ENCODE results near the gene MTFP1.

MTFP1 gene

DNA sequence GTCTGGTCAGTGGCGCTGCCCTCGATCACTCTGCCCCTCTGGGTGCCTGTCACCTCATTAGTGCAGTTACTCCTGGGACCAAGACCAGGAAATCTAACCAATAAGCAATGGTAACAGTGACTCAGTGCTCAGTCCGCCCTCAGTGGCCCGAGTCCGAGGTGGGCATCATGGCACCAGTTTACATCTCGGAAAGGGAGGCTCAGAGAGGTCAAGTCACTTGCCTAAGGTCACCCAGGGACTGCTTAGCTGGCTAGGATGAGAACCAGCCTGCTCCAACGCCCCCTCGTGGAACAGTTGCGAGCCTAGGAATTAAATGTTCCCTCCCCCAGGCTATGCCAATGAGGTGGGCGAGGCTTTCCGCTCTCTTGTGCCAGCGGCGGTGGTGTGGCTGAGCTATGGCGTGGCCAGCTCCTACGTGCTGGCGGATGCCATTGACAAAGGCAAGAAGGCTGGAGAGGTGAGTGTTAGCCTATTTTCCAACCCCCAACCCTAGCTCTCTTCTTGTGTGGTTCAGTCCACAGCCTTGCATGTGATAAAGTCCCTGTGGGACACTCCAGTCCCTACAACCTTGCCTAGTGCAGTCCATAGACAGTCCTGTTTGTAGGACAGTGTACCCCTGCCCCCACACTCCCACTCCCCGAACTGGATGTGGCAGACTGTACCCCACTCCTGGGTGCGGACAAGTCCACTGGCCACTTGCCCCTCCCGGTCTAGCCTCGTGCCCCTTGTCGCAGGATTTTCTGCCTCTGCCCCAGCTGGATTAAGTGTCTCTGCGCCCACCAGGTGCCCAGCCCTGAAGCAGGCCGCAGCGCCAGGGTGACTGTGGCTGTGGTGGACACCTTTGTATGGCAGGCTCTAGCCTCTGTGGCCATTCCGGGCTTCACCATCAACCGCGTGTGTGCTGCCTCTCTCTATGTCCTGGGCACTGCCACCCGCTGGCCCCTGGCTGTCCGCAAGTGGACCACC, 1.1 kb downstream of the MTFP1 start:
- Histone ChIP-seq H3K9me3 (ENCODE audit: control insufficient read depth, insufficient read depth, low read length) (no peaks in the 10 kb centered on the region), H3K36me3 (ENCODE audit: insufficient read depth, low read length) (no peaks in the 10 kb centered on the region), H3K9ac (ENCODE audit: low read depth, low read length) (peak overlapping the region; percentile 57; the same call in 1 of the 2 replicates), H3K4me1 (ENCODE audit: insufficient read depth, low read length) (peaks cover 11% of the 10 kb centered on the region)

DNA sequence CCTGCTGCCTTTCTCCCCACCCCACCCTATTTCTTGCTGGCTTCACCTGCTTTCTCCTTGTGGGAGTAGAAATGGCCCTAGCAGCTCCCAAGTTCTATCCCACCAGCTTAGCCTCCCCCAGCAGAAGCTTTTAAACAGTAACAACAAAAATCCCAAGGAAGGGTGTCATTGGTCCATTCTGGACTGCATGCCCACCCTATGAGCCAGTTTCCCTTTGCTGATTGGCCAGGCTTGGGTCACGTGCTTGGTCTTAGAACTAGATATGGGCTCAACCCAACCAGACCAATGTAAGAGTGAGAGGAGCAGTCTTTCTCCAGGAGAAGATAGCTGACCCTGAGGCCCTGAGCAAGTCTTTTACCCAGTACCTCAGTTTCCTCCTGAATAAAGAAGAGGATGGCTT, 2.3 kb downstream of the MTFP1 start:
- H3K4me1 ChIP-seq (ENCODE audit: insufficient read depth, low read length), result no peaks in the 10 kb centered on the region; the same call in 1 of the 2 replicates
- H3K9ac ChIP-seq (ENCODE audit: low read depth, low read length), result no peak overlapping the region
- no peaks in the 10 kb centered on the region for H3K36me3 ChIP-seq (ENCODE audit: insufficient read depth, low read length)
- no peaks in the 10 kb centered on the region for H3K9me3 ChIP-seq (ENCODE audit: control insufficient read depth, insufficient read depth, low read length)

DNA sequence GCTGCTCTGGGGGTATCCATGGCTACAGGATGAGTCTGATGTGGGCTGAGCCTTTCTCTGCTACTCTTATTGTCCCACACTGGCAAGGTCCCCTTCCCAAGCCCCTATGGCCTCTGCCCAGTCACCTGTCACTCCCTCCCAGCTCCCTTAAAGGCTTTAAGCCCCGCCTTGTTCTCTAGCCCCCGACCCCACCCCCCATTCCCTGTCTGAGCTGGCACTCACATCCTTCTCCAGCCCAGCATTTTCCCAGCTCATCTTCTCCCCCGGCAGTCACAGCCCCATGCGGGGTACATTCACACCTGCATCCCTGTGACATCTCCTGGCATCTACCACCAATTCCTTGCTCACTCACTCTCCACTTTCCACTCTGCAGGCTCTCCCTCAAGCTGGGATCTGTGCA, 4.3 kb downstream of the MTFP1 start:
- Histone ChIP-seq H3K9ac (ENCODE audit: low read depth, low read length) (no peak overlapping the region), H3K9me3 (ENCODE audit: control insufficient read depth, insufficient read depth, low read length) (no peaks in the 10 kb centered on the region), H3K36me3 (ENCODE audit: insufficient read depth, low read length) (no peaks in the 10 kb centered on the region), H3K4me1 (ENCODE audit: insufficient read depth, low read length) (no peaks in the 10 kb centered on the region; the same call in 1 of the 2 replicates)

DNA sequence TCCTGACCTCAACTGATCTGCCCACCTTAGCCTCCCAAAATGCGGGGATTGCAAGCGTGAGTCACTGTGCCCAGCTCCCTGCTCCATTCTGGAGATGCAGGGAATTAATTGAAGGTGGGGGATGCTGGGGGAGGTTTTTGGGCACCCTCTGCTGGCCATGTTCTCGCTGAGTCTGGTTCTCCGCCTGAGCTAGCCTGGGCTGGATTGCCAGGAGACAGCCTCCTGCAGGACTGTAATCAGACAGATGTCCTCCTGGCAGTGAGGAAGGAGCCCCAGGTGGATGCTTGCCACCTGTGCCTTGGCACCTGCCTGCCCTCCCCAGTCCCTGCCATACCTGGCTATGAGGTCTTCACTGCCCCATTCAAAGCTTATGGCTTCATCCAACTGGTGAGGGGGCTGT, 5.4 kb downstream of the MTFP1 start:
- Histone ChIP-seq H3K36me3 (ENCODE audit: insufficient read depth, low read length) (no peaks in the 10 kb centered on the region), H3K4me1 (ENCODE audit: insufficient read depth, low read length) (peaks cover 1% of the 10 kb centered on the region; the same call in 1 of the 2 replicates), H3K9ac (ENCODE audit: low read depth, low read length) (no peak overlapping the region), H3K9me3 (ENCODE audit: control insufficient read depth, insufficient read depth, low read length) (no peaks in the 10 kb centered on the region)

DNA sequence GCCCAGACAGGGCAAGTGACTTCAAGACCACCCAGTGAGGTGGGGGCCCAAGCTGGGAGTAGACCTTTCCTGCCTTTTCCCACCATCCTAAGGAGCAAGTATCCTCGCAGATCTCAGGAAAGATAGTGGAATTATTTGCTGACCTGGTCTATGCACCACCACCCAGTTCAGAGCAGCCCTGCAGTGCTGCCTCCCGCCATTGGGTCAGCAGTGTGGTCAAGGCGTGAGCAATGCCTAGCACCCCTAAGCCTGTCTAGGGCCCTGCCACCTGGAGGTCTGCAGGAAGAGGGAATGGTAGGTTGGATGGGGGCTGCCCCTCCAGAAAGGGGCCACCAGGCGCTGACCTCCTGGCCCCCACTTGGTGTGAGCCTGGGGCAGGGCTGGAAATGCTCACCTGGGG, 6.5 kb downstream of the MTFP1 start:
- no peaks in the 10 kb centered on the region for H3K9me3 ChIP-seq (ENCODE audit: control insufficient read depth, insufficient read depth, low read length)
- H3K9ac ChIP-seq (ENCODE audit: low read depth, low read length), result no peak overlapping the region
- H3K4me1 ChIP-seq (ENCODE audit: insufficient read depth, low read length), result peaks cover 3% of the 10 kb centered on the region; the same call in 1 of the 2 replicates
- H3K36me3 ChIP-seq (ENCODE audit: insufficient read depth, low read length), result no peaks in the 10 kb centered on the region

DNA sequence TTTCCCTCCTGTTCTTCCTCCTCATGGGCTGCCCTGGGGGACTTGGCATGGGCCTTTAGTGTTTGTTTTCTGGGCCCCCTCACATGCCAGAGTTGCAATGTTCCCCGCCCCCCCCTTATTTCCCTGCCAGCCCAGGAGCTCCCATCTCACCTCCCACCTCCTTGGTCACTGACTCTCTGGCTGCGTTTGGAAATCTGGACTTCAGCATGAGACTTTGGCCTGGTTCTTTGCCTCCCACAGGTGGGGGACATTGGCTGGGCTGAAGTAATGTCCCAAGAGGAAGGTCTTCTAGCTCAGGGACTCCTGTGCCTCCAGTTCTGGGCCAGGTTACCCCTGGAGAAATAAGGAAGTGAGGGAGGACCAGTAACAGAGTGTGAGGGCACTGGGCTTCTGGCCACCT, 7.0 kb downstream of the MTFP1 start:
- no peaks in the 10 kb centered on the region for H3K9me3 ChIP-seq (ENCODE audit: control insufficient read depth, insufficient read depth, low read length)
- no peaks in the 10 kb centered on the region for H3K36me3 ChIP-seq (ENCODE audit: insufficient read depth, low read length)
- H3K9ac ChIP-seq (ENCODE audit: low read depth, low read length), result no peak overlapping the region
- H3K4me1 ChIP-seq (ENCODE audit: insufficient read depth, low read length), result peaks cover 3% of the 10 kb centered on the region; the same call in 1 of the 2 replicates

DNA sequence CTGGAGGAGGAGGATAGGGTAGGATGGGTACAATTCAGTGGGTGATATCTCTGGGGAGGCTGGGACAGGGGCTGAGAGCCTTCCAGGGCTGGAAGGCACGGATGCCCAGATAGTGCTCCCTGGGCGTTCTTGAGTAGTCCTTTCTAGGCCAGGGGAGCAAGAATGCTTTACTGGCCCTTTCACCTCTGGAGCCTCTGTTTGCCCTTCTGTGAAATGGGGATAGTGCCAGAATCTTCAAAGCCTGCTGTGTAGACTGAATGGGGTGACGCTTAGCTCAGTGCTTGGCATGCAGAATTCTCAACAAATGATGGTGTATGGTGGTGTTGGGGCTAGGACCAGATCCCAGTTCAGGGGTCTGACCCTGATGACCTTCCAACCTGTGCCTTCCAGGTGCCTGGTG, 7.7 kb downstream of the MTFP1 start:
- Histone ChIP-seq H3K9me3 (ENCODE audit: control insufficient read depth, insufficient read depth, low read length) (no peaks in the 10 kb centered on the region), H3K36me3 (ENCODE audit: insufficient read depth, low read length) (no peaks in the 10 kb centered on the region), H3K9ac (ENCODE audit: low read depth, low read length) (no peak overlapping the region), H3K4me1 (ENCODE audit: insufficient read depth, low read length) (peaks cover 3% of the 10 kb centered on the region; the same call in 1 of the 2 replicates)

DNA sequence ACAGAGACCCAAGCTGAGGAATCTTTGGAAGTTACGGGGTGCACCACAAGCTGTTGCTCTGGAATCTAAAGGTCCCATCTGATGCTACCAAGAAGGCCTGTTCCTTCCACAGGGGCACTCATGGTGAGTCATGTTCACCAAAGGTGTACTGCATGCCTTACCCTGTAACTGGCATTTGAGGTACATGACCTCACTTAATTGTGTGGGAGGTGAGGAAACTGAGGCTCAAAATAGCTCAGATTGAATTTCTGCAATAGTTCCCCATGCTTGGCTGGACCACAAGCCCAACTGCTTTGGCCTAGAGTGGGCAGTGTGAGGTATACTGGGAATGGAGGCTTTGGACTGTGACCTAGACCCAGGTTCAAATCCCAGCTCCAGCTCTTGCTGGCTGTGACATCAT, 8.2 kb downstream of the MTFP1 start:
- H3K4me1 ChIP-seq (ENCODE audit: insufficient read depth, low read length), result peaks cover 3% of the 10 kb centered on the region; the same call in 1 of the 2 replicates
- H3K9me3 ChIP-seq (ENCODE audit: control insufficient read depth, insufficient read depth, low read length), result no peaks in the 10 kb centered on the region
- no peaks in the 10 kb centered on the region for H3K36me3 ChIP-seq (ENCODE audit: insufficient read depth, low read length)
- H3K9ac ChIP-seq (ENCODE audit: low read depth, low read length), result no peak overlapping the region

DNA sequence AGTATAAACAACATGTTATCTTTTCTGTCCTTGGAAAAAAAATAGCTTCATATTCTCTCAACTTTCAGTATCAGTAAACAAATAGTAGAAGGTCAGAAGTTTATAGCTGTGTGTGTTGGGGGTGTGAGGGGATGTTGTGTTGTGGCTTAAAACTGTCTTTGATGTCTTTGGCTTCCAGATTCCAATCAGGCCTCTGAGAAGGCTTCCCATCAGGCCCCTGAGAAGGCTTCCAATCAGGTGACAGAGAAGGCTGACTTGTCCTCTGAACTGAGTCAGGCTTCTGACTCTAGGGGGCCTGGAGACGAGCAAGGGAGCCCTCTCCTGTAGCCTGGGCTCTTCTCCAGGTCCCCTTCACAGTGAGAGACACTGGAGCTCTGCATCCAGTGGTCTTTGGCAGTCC, 9.3 kb downstream of the MTFP1 start:
- Histone ChIP-seq H3K36me3 (ENCODE audit: insufficient read depth, low read length) (no peaks in the 10 kb centered on the region), H3K9ac (ENCODE audit: low read depth, low read length) (no peak overlapping the region), H3K9me3 (ENCODE audit: control insufficient read depth, insufficient read depth, low read length) (no peaks in the 10 kb centered on the region), H3K4me1 (ENCODE audit: insufficient read depth, low read length) (peaks cover 3% of the 10 kb centered on the region; the same call in 1 of the 2 replicates)

DNA sequence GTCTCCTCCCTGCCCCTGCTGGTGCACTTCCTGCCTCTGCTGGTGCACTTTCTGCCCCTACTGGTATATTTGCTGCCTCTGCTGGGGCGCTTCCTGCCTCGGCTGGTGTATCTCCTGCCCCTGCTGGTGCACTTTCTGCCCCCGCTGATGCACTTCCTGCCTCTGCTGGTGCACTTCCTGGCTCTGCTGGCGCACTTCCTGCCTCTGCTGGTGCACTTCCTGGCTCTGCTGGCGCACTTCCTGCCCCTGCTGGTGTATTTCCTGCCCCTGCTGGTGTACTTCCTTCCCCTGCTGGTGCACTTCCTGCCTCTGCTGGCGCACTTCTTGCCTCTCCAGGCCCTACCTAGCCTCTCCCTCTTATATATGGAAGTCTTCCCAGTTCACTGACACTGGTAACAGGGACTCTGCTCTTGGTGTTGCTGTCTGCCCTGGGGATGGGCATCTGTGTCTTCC, 10.1 kb downstream of the MTFP1 start:
- no peak overlapping the region for H3K9ac ChIP-seq (ENCODE audit: low read depth, low read length)
- H3K36me3 ChIP-seq (ENCODE audit: insufficient read depth, low read length), result no peaks in the 10 kb centered on the region
- no peaks in the 10 kb centered on the region for H3K9me3 ChIP-seq (ENCODE audit: control insufficient read depth, insufficient read depth, low read length)
- peaks cover 3% of the 10 kb centered on the region; the same call in 1 of the 2 replicates for H3K4me1 ChIP-seq (ENCODE audit: insufficient read depth, low read length)

DNA sequence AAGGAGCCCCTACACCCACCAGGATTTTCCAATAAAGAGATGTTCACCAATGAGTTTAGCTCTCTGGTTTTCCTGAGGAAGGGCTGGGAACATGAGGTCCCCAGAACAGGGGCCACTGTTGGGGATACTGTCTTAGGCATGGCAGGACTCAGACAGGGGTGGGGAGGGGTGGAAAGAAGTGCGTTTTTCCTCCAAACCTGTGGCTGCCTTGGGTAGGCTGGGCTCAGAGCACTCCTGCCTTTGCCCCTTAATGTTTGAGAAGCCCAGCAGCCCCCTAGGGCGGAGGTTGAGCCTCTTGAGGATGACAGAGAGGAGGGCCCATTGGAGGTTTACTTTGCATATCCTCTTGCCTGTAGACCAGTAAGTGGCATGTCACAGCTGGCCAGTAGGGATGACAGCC, 10.6 kb downstream of the MTFP1 start:
- Histone ChIP-seq H3K9ac (ENCODE audit: low read depth, low read length) (no peak overlapping the region), H3K4me1 (ENCODE audit: insufficient read depth, low read length) (peaks cover 3% of the 10 kb centered on the region; the same call in 1 of the 2 replicates), H3K9me3 (ENCODE audit: control insufficient read depth, insufficient read depth, low read length) (no peaks in the 10 kb centered on the region), H3K36me3 (ENCODE audit: insufficient read depth, low read length) (no peaks in the 10 kb centered on the region)

DNA sequence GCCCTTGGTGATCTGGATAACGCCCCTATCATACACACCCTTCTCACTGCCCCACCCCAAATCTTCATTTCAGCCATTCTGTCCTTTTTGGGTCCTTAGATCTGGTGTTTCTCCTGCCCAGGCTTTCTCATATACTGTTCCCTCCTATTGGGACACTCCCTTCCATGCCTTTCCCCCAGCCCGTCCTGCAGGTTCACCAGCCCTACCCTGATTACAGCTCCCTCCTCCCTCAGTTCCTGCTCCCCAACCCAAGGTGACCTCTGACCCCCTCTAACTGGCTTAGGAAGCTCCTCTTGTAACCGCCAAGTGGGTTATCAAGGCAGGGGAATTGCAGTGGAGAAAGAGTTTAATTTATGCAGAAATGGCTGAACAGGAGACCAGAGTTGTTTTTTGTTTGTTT, 13.0 kb downstream of the MTFP1 start:
- no peaks in the 10 kb centered on the region for H3K9me3 ChIP-seq (ENCODE audit: control insufficient read depth, insufficient read depth, low read length)
- H3K36me3 ChIP-seq (ENCODE audit: insufficient read depth, low read length), result no peaks in the 10 kb centered on the region
- peaks cover 3% of the 10 kb centered on the region; the same call in 1 of the 2 replicates for H3K4me1 ChIP-seq (ENCODE audit: insufficient read depth, low read length)
- H3K9ac ChIP-seq (ENCODE audit: low read depth, low read length), result no peak overlapping the region

DNA sequence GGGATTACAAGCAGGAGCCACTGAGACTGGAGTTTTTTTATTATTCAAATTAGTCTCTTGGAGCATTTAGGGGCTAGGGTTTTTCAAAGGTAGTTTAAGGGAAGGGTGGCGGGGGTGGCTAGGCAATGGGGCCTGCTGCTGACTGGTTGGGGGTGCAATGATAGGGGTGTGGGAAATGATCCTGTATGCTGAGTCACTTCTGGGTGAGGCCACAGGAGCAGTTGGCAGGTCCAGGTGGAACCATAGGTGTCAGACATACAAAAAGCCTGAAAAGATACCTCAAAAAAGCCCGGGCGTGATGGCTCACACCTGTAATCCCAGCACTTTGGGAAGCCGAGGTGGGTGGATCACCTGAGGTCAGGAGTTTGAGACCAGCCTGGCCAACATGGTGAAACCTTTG, 13.7 kb downstream of the MTFP1 start:
- peaks cover 3% of the 10 kb centered on the region; the same call in 1 of the 2 replicates for H3K4me1 ChIP-seq (ENCODE audit: insufficient read depth, low read length)
- H3K36me3 ChIP-seq (ENCODE audit: insufficient read depth, low read length), result no peaks in the 10 kb centered on the region
- no peaks in the 10 kb centered on the region for H3K9me3 ChIP-seq (ENCODE audit: control insufficient read depth, insufficient read depth, low read length)
- no peak overlapping the region for H3K9ac ChIP-seq (ENCODE audit: low read depth, low read length)

DNA sequence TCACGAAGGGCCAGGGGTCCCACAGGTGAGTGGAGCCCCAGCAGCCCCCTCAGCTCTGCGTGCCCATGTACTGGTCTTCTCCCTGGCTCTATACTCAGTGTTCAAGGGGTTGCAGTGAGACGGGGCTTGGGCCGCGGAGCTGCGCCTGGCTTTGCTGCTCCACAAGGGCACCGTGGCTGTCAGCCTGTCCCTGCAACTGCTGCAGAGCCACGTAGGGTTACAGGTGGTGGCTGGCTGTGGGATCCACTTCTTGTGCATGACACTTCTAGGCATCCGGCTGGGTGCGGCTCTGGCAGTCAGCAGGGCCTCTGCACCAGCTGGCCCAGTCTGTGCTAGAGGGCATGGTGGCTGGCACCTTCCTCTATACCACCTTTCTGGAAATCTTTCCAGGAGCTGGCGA, 14.3 kb downstream of the MTFP1 start:
- Histone ChIP-seq H3K4me1 (ENCODE audit: insufficient read depth, low read length) (peaks cover 3% of the 10 kb centered on the region; the same call in 1 of the 2 replicates), H3K36me3 (ENCODE audit: insufficient read depth, low read length) (no peaks in the 10 kb centered on the region), H3K9me3 (ENCODE audit: control insufficient read depth, insufficient read depth, low read length) (no peaks in the 10 kb centered on the region), H3K9ac (ENCODE audit: low read depth, low read length) (no peak overlapping the region)

DNA sequence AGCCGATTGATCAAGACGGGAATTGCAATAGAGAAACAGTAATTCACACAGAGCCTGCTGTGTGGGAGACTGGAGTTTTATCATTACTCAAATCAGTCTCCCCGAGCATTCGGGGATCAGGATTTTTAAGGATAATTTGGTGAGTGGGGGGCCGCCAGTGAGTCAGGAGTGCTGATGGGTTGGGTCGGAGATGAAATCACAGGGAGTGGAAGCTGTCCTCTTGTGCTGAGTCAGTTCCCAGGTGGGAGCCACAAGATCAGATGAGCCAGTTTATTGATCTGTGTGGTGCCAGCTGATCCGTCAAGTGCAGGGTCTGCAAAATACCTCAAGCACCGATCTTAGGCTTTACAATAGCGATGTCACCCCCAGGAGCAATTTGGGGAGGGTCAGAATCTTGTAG, 15.5 kb downstream of the MTFP1 start:
- no peak overlapping the region for H3K9ac ChIP-seq (ENCODE audit: low read depth, low read length)
- H3K9me3 ChIP-seq (ENCODE audit: control insufficient read depth, insufficient read depth, low read length), result no peaks in the 10 kb centered on the region
- peaks cover under 1% of the 10 kb centered on the region; the same call in 1 of the 2 replicates for H3K4me1 ChIP-seq (ENCODE audit: insufficient read depth, low read length)
- no peaks in the 10 kb centered on the region for H3K36me3 ChIP-seq (ENCODE audit: insufficient read depth, low read length)
